Activated CD4-positive, alpha-beta T cell treated with anti-CD3 and anti-CD28 coated beads, Interleukin-2, amount 50 U/mL, for 24 hours (primary cell): ENCODE measurements around the gene CMSS1.

Experiments used
- DNase-seq, 2 donors: peaks; one replicate each; pipeline ENCODE4 v3.0.0-alpha.2; 2020; ENCODE audit warnings: low read depth in 1 of 2, low spot score in 1 of 2

The CMSS1 gene

GRCh38 chr3:99928771-99929744 is 111.4 kb downstream of the CMSS1 start:
- DNase-seq, result no peak

- DNase-seq, result no peak
Measured at GRCh38 chr3:99929745-99930139, 112.1 kb downstream of the CMSS1 start.

GRCh38 chr3:99931059-99931458 is 113.4 kb downstream of the CMSS1 start:
- no peak for DNase-seq

GRCh38 chr3:99933971-99934750 is 116.5 kb downstream of the CMSS1 start:
- DNase-seq, result no peak

- DNase-seq, result no peak
Measured at GRCh38 chr3:99934975-99935797, 117.5 kb downstream of the CMSS1 start.

GRCh38 chr3:99938270-99938911 is 120.7 kb downstream of the CMSS1 start:
- DNase-seq, result no peak

- no peak for DNase-seq
Measured at GRCh38 chr3:99939876-99940275, 122.2 kb downstream of the CMSS1 start.

DNA sequence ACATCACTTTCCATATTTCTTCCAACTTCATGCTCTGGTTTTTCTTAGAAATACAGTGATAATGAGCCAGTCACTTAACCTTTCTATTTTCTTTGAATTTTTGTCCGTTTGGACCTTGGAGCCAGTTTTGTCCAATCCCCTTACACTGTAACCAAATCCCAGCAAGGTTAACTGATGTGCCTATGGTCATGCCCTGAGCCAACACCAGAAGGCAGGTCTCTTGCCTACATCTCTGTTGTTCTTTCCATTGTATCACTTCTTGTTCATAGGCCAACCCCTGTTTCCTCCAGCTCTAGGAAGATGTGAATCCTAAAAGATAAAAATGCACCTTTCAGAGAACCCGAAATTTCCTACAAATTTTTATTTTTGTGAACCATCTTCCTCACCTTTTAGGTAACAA is 122.7 kb downstream of the CMSS1 start:
- DNase-seq, result no peak

DNA sequence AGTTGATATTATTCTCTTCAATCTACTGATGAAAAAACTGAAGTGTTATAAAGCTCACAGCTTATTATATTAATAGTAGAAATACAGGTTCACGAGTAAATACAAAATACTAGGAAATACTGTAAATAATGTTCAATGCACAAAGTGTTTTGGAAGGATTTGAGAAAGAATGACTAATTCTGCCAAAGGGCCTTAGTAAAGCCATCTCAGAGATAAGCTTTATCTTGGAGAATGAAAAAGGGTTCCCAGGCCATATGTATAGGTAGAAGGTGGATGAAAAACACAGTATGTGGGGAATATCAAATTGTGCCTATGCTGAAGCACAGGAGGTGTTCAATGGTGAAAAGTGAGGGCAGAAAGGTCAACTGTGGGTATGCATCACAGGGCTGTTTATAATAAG is 123.5 kb downstream of the CMSS1 start:
- no peak for DNase-seq

- DNase-seq, result no peak
Measured at GRCh38 chr3:99943931-99944761, 126.5 kb downstream of the CMSS1 start.

GRCh38 chr3:99945328-99945995 is 127.8 kb downstream of the CMSS1 start:
- no peak for DNase-seq

DNA sequence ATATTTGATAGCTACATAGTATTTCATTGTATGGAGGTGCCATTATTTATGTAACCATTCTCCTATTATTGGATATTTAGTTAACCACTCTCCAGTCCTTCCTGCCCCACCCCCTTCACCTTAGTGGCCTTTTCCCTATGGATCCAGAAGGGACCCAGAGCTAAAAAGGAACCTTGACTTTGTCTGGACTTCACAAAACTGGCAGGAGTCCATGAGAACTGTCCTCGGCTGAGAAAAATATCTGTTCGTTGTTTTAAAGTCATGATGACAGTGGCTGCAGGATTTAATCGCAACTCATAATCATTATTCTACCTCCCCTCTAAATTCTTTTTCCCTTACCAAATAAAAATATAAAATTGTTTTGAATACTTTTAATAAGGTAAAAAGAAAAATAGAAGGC is 129.7 kb downstream of the CMSS1 start:
- no peak for DNase-seq

- no peak for DNase-seq
Measured at GRCh38 chr3:99948467-99949089, 130.9 kb downstream of the CMSS1 start.

DNA sequence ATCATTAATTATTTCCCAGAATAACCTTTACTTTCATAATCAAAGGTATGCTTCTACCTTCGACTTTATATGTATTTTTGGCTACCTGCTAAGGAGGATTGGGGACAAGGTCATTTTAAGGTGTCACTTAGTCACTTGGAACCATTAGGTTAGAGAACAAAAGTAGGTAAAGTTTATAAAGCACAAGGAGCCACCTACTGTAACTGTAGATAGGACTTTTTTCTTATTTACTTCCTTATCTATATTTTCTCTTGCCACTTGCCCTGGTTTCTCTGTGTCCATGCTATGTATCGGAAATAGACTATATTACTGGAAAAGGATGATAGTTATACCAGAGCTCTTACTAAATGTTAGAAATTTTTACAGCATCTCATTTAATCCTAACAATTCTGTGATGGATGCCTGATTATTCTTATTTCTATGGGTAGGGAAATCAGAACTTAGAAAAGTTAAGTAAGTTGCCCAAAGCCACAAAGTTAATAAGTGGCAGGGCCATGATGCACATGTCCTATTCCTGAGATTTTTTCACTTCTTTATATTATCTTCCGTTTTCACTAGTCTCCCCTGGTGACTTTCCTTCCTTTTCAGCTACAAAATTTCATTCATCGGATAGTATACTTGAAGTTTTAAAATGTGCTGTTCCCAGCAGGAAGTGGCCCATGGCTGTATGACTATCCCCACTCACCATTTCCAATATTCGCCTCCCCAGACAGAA is 132.5 kb downstream of the CMSS1 start:
- DNase-seq, result no peak

GRCh38 chr3:99950921-99951320 is 133.3 kb downstream of the CMSS1 start:
- no peak for DNase-seq

DNA sequence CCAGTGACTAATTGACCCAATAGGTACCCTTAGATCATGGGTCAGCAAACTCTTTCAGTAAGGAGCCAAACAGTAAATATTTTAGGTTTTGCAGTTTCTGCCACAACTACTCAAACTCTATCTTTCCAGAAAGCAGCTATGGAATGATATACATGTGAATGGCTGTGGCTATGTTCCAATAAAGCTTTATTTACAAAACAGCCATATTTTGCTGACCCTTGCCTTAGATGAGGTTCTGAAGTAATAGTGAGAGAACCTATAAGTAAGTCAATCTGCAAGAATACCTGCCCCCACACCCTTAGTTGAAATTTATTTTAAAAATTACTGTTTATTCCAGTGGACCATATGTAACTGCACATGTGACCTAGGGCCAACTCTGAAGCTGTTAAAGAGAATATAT is 134.0 kb downstream of the CMSS1 start:
- DNase-seq, result no peak

- no peak for DNase-seq
Measured at GRCh38 chr3:99952306-99952705, 134.6 kb downstream of the CMSS1 start.

GRCh38 chr3:99953596-99953995 is 135.9 kb downstream of the CMSS1 start:
- DNase-seq, result no peak
